Trophoblast cell (in vitro differentiated cells and primary cell): ENCODE measurements around the gene ZBED5.
"Not testable (repeated sequence)": the region's sequence is repeated elsewhere in the genome, so short reads cannot be mapped to it uniquely, and the experiment has no call there.

Experiments used
- DNase-seq, 2 donors: peaks; one replicate each; pipeline ENCODE4 v3.0.0-alpha.2; 2016
- H2AFZ ChIP-seq: 2 replicates; pipeline ENCODE4 v1.6.1; 2013; ENCODE audit warnings: low read length, moderate library complexity, mild to moderate bottlenecking; ENCODE audit not compliant: insufficient read depth, poor library complexity
- H2AK5ac ChIP-seq: 2 replicates; pipeline ENCODE4 v1.6.1; 2013; ENCODE audit warnings: mild to moderate bottlenecking, low read length
- H2BK120ac ChIP-seq: 2 replicates; pipeline ENCODE4 v1.6.1; 2013; ENCODE audit warnings: low read length, mild to moderate bottlenecking, moderate library complexity; ENCODE audit not compliant: insufficient read depth, poor library complexity
- H2BK12ac ChIP-seq: 2 replicates; pipeline ENCODE4 v1.6.1; 2013; ENCODE audit warnings: mild to moderate bottlenecking, low read length, moderate library complexity
- H2BK5ac ChIP-seq: 2 replicates; pipeline ENCODE4 v1.6.1; 2013; ENCODE audit warnings: low read length, low read depth, moderate library complexity, mild to moderate bottlenecking; ENCODE audit not compliant: poor library complexity
- H3K14ac ChIP-seq: 2 replicates; pipeline ENCODE4 v1.6.1; 2013; ENCODE audit warnings: mild to moderate bottlenecking, low read length
- H3K18ac ChIP-seq: 2 replicates; pipeline ENCODE4 v1.6.1; 2013; ENCODE audit warnings: mild to moderate bottlenecking, low read length
- H3K23ac ChIP-seq: 2 replicates; pipeline ENCODE4 v1.6.1; 2013; ENCODE audit warnings: low read length
- H3K27ac ChIP-seq: 2 replicates; pipeline ENCODE4 v1.5.1; 2013; ENCODE audit warnings: low read depth, mild to moderate bottlenecking, inconsistent platforms, low read length, moderate library complexity
- H3K27me3 ChIP-seq: 2 replicates; pipeline ENCODE4 v1.6.1; 2013; ENCODE audit warnings: inconsistent platforms, mild to moderate bottlenecking, low read length, moderate library complexity; ENCODE audit not compliant: insufficient read depth
- H3K36me3 ChIP-seq, 2 experiments: 1 replicate in 1 of 2; 2 replicates in 1 of 2; pipeline ENCODE4 v1.6.1; 2013; ENCODE audit warnings: low read length in 2 of 2, mild to moderate bottlenecking in 2 of 2, moderate library complexity in 1 of 2; ENCODE audit not compliant: insufficient read depth in 2 of 2, control insufficient read depth in 1 of 2
- H3K4ac ChIP-seq: 2 replicates; pipeline ENCODE4 v1.6.1; 2013; ENCODE audit warnings: low read depth, mild to moderate bottlenecking, low read length, moderate library complexity
- H3K4me1 ChIP-seq, 2 experiments: 1 replicate in 1 of 2; 2 replicates in 1 of 2; pipeline ENCODE4 v1.6.1; 2013; ENCODE audit warnings: low read length in 2 of 2, mild to moderate bottlenecking in 2 of 2, moderate library complexity in 1 of 2; ENCODE audit not compliant: insufficient read depth in 2 of 2, control insufficient read depth in 1 of 2
- H3K4me2 ChIP-seq: 2 replicates; pipeline ENCODE4 v1.6.1; 2013; ENCODE audit warnings: inconsistent platforms, mild to moderate bottlenecking, low read length, moderate library complexity
- H3K4me3 ChIP-seq: 2 replicates; pipeline ENCODE4 v1.5.1; 2013; ENCODE audit warnings: mild to moderate bottlenecking, low read depth, low read length, inconsistent platforms
- H3K79me1 ChIP-seq: one replicate; pipeline ENCODE4 v1.6.1; 2013; ENCODE audit warnings: low read length
- H3K79me2 ChIP-seq: 2 replicates; pipeline ENCODE4 v1.6.1; 2013; ENCODE audit warnings: low read length, mild to moderate bottlenecking; ENCODE audit not compliant: control insufficient read depth, insufficient read depth, poor library complexity
- H3K9ac ChIP-seq: 2 replicates; pipeline ENCODE4 v1.6.1; 2013; ENCODE audit warnings: mild to moderate bottlenecking, low read length
- H3K9me3 ChIP-seq: 2 replicates; pipeline ENCODE4 v1.6.1; 2013; ENCODE audit warnings: low read depth, mild to moderate bottlenecking, control low read depth, inconsistent platforms, low read length; ENCODE audit not compliant: insufficient read depth
- H4K12ac ChIP-seq: 2 replicates; pipeline ENCODE4 v1.6.1; 2013; ENCODE audit warnings: low read depth, mild to moderate bottlenecking, low read length, moderate library complexity
- H4K8ac ChIP-seq: 2 replicates; pipeline ENCODE4 v1.6.1; 2013; ENCODE audit warnings: low read depth, mild to moderate bottlenecking, low read length, moderate library complexity
- H4K91ac ChIP-seq: one replicate; pipeline ENCODE4 v1.6.1; 2013; ENCODE audit warnings: low read depth, mild to moderate bottlenecking, low read length, moderate library complexity
- WGBS: extraction: QIAGEN DNeasy Blood & Tissue Kit; methylation state at CpG from one replicate; pipeline ENCODE4 v1.1.7; 2013; ENCODE audit warnings: missing lambda C conversion rate; ENCODE audit not compliant: insufficient read length, insufficient coverage; ENCODE audit errors: extremely low coverage; 5-methylcytosine and 5-hydroxymethylcytosine counted together

Gene ZBED5

DNA sequence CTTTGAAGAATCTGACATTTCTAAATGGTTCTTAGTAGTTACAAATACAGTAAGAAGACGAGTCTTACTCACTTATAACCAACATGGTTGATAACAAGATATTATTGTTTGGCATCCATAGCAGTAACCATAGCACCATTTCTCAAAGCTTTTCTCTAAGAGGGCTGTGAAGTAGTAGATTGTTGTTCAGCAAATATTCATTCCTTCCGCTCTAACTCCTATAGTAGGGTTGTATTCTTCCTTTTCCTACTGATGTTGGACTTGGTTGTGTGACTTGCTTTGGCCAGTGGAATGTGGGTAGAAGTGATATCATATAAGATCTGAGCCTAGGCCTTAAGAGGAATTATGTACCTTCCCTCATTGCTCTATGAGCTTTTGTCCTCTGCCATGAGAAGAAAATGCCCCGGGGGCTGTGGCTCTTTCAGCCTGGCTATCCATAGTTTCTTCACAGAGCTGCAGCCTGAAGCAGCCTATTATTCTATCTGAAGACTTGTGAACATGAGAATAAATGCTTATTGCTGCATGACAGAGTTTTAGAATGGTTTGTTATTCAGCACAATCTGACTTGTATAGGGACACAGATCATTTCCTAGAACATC lies 28.9 kb upstream of the ZBED5 start:
- Histone ChIP-seq H3K79me2 (no peaks in the 10 kb centered on the region), H3K79me1 (peaks cover 2% of the 10 kb centered on the region), H4K91ac (no peak overlapping the region), H2AK5ac (no peak overlapping the region), H3K9me3 (peaks cover 1% of the 10 kb centered on the region), H3K36me3 (no peaks in the 10 kb centered on the region), H3K4me2 (no peak overlapping the region), H3K27ac (no peak overlapping the region), H3K18ac (no peak overlapping the region), H4K8ac (no peak overlapping the region), H3K4me1 (peaks cover 0 to 2% of the 10 kb centered on the region in 2 experiments), H4K12ac (no peak overlapping the region), H3K23ac (no peak overlapping the region), H2BK5ac (no peak overlapping the region), H2AFZ (no peak overlapping the region), H3K9ac (no peak overlapping the region), H2BK12ac (no peak overlapping the region), H3K4ac (no peak overlapping the region), H3K4me3 (no peak overlapping the region), H3K14ac (no peak overlapping the region), H2BK120ac (no peak overlapping the region), H3K27me3 (no peaks in the 10 kb centered on the region)
- WGBS: no CpG with 5 or more reads among the region's 3 CpGs
- DNase-seq: peak; percentile 81 to 91

DNA sequence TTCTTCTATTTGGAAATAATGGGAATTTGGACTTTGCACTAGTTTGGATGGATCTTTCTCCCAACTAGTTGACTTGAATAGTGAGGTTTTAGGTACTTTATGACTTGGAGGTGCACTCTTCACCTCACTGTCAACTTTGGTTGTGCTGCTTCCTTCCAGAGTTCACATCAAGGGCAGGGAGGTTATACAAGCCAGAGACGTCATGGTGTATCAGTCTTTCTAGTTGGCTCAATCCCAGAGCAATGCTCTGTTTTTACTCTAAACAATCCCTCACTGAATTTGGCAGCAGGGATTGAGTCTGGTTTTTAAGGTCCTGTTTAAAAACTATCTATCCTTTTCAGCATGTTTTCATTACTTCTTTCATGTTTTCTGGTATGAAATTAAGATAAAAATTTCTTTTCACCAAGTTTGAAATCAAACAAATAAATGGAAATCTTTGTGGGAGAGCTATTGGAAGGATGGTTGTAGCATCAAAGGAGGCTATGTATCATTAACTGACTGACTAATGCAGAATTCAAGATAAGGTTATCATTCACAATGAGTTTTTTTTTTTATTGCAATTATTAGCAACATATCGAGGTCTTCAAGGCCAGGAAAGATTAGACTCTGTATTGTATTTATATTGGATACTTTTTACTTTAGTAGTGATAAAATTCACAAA lies 28.0 kb upstream of the ZBED5 start:
- Histone ChIP-seq H3K27me3 (no peaks in the 10 kb centered on the region), H3K18ac (no peak overlapping the region), H2BK5ac (no peak overlapping the region), H2BK12ac (no peak overlapping the region), H3K27ac (no peak overlapping the region), H3K4me1 (peaks cover 0 to 2% of the 10 kb centered on the region in 2 experiments), H3K23ac (no peak overlapping the region), H3K4me3 (no peak overlapping the region), H2AFZ (no peak overlapping the region), H3K14ac (no peak overlapping the region), H3K36me3 (no peaks in the 10 kb centered on the region), H3K9me3 (peaks cover 1% of the 10 kb centered on the region), H3K9ac (no peak overlapping the region), H3K4me2 (no peak overlapping the region), H3K4ac (no peak overlapping the region), H4K91ac (no peak overlapping the region), H4K8ac (no peak overlapping the region), H4K12ac (no peak overlapping the region), H3K79me2 (no peaks in the 10 kb centered on the region), H2AK5ac (no peak overlapping the region), H2BK120ac (no peak overlapping the region), H3K79me1 (peaks cover 2% of the 10 kb centered on the region)
- no peak for DNase-seq
- WGBS: no CpG with 5 or more reads among the region's 2 CpGs

DNA sequence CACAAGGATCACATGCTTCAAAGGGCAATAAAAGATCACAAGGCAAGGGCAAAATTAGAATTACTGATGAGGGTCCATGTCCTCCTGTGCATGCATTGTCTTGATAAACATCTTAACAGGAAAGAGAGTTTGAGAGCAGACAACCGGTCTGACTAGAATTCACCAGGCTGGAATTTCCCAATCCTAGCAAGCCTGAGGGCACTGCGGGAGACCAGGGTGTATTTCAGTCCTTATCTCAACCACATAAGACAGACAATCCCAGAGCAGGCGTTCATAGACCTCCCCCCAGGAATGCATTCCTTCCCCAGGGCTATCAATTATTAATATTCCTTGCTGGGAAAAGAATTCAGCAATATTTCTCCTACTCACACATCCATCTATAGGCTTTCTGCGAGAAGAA lies 26.4 kb upstream of the ZBED5 start:
- not testable (repeated sequence) for H2AFZ ChIP-seq, H4K12ac ChIP-seq, H3K27me3 ChIP-seq, H2AK5ac ChIP-seq, H3K4ac ChIP-seq, H4K8ac ChIP-seq, H4K91ac ChIP-seq, H2BK12ac ChIP-seq, H3K4me3 ChIP-seq, H3K36me3 ChIP-seq, H3K79me2 ChIP-seq, H3K4me2 ChIP-seq, H3K9me3 ChIP-seq, H2BK120ac ChIP-seq, H3K4me1 ChIP-seq, H3K23ac ChIP-seq, H3K9ac ChIP-seq, H3K18ac ChIP-seq, H3K14ac ChIP-seq, H3K79me1 ChIP-seq
- peak overlapping the region; percentile 40 for H2BK5ac ChIP-seq
- peak overlapping the region; percentile 47 for H3K27ac ChIP-seq
- no CpG with 5 or more reads among the region's 4 CpGs for WGBS
- DNase-seq: peak; percentile 83 to 89

DNA sequence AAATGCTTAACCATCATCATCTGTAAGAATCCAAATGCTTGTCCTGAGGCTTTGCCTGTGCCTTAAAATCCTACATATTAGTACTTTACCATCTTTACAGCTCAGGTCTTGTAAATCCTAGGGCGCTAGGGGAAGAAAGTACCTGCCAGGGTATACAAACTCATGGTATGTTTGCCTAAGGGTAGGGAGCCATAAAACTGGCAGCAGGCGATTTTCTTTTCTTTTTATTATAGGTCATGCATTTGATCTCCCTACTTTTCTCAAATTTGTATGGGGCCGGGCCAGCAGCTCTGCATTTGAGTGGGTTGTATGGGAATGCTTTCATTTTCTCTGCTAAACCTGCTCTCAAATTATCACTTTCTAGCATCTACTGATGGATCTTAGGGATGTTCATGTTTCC lies 24.0 kb upstream of the ZBED5 start:
- Histone ChIP-seq H3K27me3 (no peaks in the 10 kb centered on the region), H3K18ac (no peak overlapping the region), H3K36me3 (no peaks in the 10 kb centered on the region), H3K9me3 (peaks cover 1% of the 10 kb centered on the region), H3K4me2 (no peak overlapping the region), H2BK5ac (no peak overlapping the region), H2BK120ac (no peak overlapping the region), H4K91ac (no peak overlapping the region), H3K4me1 (peaks cover 0 to 2% of the 10 kb centered on the region in 2 experiments), H3K9ac (no peak overlapping the region), H3K4ac (no peak overlapping the region), H4K12ac (no peak overlapping the region), H2BK12ac (no peak overlapping the region), H3K79me2 (no peaks in the 10 kb centered on the region), H2AFZ (no peak overlapping the region), H4K8ac (no peak overlapping the region), H2AK5ac (no peak overlapping the region), H3K27ac (no peak overlapping the region), H3K14ac (no peak overlapping the region), H3K4me3 (no peak overlapping the region), H3K23ac (no peak overlapping the region), H3K79me1 (peaks cover 4% of the 10 kb centered on the region)
- no CpG with 5 or more reads among the region's 3 CpGs for WGBS
- DNase-seq: no peak
